ENCODE data around the gene CFAP251.

DNA sequence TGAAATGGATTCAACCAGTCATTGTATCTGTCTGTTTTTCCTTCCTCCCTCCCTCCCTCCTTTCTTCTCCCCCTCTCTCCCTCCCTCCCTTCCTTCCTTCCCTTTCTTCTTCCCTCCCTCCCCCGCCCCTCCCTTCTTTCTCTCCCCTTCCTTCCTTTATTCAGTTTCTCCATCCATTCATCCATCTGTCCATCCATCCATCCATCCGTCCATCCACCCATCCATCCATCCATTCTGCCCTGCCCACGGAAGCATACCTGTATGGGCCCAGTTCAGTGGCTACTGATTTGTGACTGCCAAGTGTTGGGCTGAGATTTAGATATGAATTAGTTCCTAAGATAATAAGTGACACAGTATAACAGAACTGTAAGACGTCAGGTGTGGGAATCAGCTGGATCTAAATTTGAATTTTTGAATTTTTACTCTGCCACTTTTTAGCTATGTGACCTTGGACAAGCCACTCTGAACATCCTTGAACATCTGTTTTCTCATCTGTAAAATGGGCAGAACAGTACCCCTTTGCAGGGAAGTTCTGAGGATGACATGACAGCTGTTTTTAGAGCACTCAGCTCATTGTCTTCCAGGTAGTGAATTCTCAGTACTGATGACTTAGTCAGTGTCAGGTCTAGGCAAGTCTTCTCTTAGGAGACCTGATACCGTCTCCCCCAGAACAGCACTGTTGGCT, 42.9 kb downstream of the CFAP251 start:
- TF ChIP-seq POLR2A (IDR thresholded peaks at IDR 0.05) = no peak
- TF ChIP-seq, protein P1, sequence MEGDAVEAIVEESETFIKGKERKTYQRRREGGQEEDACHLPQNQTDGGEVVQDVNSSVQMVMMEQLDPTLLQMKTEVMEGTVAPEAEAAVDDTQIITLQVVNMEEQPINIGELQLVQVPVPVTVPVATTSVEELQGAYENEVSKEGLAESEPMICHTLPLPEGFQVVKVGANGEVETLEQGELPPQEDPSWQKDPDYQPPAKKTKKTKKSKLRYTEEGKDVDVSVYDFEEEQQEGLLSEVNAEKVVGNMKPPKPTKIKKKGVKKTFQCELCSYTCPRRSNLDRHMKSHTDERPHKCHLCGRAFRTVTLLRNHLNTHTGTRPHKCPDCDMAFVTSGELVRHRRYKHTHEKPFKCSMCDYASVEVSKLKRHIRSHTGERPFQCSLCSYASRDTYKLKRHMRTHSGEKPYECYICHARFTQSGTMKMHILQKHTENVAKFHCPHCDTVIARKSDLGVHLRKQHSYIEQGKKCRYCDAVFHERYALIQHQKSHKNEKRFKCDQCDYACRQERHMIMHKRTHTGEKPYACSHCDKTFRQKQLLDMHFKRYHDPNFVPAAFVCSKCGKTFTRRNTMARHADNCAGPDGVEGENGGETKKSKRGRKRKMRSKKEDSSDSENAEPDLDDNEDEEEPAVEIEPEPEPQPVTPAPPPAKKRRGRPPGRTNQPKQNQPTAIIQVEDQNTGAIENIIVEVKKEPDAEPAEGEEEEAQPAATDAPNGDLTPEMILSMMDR (IDR thresholded peaks at IDR 0.05) = no peak

All from transverse colon (tissue), 3 donors.